ENCODE measurements around the gene TIMP3.

The TIMP3 gene

GRCh38 chr22:32832174-32832573 is 30.7 kb downstream of the TIMP3 start:
- no peak for DNase-seq

- no peak for DNase-seq
These were observed 35.0 kb downstream of the TIMP3 start for GRCh38 chr22:32836280-32837123.

GRCh38 chr22:32837142-32837541 is 35.6 kb downstream of the TIMP3 start:
- DNase-seq = no peak

DNA sequence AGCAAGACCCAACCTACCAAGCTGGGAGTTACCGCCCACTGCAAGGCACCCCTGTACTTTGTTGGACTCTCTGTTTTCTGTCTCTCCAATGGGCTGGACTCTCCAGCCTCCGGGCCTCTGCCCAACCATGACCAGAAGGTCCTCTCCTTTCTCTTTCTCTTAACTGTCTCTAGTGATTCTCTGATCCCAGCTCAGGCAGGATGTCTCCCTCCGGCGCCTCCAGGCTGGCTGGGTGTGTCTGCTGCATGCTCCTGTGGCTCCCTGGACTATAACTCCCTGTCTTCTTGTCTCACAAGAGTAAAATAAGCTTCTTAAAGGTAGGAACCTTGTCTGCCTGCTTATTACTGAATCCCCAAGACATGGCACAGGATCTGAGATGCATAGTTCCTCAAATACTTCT is 36.3 kb downstream of the TIMP3 start:
- no peak for DNase-seq

DNA sequence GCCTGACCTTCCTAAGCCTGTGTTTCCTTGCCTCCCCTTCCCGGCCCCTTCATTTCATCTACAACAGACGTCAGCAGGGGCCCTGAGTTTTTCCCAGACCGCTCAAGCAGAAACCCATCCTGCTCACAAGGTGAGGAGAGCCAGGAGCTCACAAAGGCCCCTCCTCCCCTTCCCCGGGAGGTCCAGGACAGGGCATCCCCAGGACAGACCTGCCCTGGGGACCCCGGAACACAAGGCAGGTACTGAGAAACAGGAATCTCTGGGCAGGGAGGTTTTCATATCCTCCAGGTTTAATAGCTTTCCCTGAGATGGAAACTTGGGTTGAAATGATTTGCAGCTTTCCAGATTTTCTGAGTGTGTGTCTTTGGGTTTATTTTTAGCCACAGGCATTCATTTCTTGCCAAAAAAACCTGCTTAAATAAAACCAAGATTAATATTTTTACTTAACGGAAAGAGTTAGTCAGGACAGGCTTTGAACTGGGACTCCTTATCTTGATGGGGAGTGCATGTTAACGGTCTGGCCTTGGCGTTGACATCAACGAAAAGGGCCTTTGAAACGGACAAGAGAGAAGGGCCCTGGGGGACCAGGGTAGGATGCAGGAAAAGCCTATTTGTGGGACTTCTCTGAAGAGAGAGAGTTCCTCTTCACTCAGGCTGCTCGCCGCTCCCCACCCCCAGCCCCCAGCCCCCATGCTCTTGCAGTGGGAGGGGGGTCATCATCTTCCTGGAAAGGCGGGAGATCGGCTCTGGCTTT is 38.5 kb downstream of the TIMP3 start:
- no peak for DNase-seq

DNA sequence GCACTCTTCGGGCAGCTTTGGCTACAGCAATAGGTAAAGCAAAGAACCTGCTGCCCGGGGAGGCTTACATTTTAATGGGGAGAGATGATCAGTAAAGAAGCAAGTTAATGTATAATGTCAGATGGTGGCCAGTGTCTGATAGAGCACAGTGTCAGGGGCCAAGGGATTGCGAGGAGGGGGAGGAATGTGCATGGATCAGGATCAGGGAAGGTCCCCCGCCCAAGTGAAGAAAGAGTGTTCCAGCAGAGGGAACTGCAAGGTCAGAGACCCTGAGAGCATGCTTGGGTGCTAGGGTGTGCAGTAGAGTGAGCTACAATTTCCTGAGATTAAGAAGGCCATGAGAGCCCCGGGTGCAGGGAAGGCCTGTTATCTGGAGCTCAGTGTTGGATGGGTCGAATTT is 39.7 kb downstream of the TIMP3 start:
- DNase-seq = no peak

DNA sequence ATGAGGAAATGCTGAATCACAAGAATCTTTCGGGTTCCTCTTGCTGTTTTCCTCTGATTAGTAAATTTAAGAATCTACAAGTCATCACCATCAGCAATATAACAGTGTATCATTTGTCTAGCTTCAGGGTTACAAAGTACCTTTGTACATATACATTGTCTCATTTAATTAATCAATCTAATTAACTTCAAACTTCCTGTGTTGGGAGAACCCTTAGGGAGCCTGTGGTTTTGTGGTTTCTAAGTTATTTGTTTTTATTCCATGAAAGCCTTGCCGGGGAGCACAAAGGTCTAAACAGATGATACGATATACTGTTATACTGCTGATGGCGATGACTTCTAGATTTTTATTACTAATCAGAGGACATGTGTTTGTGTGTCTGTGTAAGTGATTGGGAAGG is 41.0 kb downstream of the TIMP3 start:
- DNase-seq = no peak

DNA sequence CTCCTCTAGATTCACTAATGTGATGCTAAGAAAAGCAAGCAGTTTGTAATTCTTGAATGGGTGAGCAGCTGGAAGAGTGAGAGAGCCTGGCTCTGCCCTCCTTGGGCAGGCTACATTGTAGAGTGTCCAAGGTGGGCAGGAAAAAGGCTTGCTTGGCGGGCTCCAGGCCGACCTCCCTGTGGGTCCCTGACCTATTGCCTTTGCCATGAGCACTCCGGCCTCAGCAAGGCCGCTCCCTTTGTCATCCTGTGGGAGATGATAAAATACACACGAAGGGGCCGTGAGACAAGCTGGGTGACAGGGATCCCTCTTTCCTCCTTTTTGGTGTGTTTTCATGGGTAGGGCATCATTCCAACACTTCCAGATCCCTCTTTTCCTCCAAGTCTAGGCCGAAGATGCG is 41.8 kb downstream of the TIMP3 start:
- no peak for DNase-seq

DNA sequence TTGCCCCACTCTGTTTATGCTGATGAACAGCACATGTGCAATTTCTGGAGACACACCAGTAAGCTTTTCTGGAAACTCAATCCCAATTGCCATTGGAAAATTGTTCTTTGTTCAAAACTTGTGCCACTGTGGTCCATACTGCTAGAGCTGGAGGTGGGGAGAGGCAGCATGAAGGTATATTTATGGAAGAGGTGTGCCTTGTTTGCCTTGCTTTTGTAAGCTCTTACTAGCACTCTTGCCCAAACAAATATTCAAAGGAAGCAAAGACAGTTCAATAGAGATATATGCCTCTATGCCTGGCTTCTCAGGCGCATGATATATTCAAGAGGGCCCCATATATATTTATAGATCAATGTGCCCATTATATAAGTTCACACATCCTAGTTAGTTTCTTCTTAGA is 42.7 kb downstream of the TIMP3 start:
- no peak for DNase-seq

- no peak for DNase-seq
These were observed 45.4 kb downstream of the TIMP3 start for GRCh38 chr22:32846780-32847491.

DNA sequence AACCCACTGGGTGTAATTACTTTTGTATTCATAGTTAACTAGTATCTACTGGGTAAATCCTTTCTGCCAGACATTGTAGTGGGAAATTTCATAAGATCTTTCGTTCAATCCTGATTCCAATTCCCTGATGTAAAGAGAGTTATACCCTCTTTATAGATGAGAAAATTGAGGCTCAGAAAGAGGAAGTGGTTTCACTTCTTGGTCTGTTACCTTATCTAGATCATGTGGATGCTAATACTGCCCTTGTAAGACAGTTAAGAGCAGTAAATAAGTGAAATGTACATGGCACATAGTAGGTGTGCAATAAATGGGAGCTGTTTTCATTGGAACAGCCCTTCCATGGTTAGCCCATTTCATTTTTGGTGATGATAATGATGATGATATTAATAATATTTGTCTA is 46.7 kb downstream of the TIMP3 start:
- DNase-seq = no peak

DNA sequence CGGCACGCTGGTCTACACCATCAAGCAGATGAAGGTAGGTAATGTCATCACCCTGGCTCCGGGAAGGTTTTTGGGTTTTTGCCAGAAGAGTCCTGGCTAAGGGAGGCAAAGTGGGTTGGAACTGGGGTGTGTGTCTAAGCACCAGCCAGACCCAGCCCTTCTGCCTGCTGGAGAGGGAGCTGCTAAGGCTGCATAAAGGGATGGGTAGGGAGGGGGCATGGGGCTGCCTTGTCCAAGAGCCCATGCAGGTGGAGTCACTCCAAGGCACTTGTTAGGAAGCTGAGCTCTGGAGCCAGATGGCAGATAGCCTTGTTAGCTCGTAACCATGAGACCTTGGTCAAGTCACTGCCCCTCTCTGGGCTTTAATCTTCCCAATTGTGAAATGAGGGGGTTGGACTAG is 48.0 kb downstream of the TIMP3 start:
- no peak for DNase-seq

DNA sequence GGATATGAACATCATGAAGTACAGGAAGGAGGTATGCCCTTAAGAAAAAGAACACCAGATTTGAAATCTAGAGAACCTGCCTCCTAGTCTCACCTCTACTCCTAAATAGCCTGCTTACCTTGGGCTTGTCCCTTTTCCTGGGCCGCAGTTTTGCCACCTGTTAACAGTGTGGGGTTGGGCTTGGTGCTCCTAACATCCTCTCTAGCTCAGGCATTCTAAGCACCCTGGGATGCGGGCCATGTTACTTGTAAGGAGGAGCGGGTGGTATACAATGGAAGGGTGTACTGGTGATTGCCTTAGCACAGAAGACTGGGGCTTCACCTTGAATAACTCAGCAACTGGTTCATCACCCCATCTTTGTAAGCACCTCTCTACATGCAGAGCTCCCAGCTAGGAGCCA is 48.7 kb downstream of the TIMP3 start:
- no peak for DNase-seq

- no peak for DNase-seq
These were observed 49.3 kb downstream of the TIMP3 start for GRCh38 chr22:32850591-32851517.

- no peak for DNase-seq
These were observed 51.1 kb downstream of the TIMP3 start for GRCh38 chr22:32852395-32853251.

DNA sequence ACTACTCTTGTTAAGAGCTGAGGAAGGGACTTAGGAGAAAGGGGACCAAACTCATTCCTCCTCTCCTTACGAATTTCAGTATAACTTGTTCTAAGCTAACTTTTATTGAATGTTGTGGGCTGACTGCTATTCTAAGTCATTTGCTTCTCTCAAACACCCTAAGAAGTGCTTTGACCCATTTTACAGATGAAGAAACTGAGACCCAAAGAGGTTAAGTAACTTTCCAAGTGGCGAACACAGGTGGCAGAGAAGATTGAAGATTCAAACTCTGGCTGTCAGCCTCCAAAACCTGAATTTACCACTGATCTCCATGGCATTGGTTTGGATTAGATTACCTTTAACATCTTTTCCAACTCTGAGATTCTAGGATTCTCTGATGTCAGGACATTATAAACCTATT is 52.2 kb downstream of the TIMP3 start:
- no peak for DNase-seq

DNA sequence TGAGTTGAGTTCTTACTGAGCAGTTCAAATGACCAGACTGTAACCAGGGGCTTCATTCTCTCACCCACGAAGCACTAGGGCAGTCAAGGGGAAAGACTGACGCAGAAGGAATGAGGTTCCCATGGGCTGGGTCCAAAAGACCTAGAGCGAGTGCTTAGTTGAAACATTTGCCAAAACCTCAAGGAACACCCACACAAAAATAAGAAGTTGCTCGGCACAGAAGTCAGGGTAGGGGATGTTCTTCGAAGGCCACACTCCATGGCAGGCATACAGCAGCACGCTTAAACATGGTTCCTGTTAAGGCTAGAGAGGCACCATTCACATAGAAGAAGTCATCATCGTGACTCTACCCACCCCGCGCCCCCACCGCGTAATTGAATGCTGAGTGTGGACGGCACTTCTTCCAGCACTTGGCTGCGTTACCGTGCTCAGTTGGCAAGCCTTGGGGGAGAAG is 52.9 kb downstream of the TIMP3 start:
- DNase-seq = no peak

GRCh38 chr22:32855045-32855756 is 53.7 kb downstream of the TIMP3 start:
- no peak for DNase-seq

GRCh38 chr22:32858121-32858703 is 56.7 kb downstream of the TIMP3 start:
- DNase-seq = no peak

DNA sequence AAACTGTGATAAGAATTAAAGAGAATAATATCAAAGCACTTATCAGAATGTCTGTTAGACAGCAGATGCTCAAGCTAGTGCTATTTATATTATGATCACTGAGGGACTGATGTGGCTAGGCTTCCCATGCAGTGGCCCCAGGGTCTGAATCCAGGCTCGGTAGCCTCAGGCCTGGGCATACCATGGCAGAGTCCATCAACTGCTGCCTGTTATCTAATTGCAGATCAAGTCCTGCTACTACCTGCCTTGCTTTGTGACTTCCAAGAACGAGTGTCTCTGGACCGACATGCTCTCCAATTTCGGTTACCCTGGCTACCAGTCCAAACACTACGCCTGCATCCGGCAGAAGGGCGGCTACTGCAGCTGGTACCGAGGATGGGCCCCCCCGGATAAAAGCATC is 57.5 kb downstream of the TIMP3 start:
- no peak for DNase-seq
